Activated T-helper 9 cell treated with anti-CD3 and anti-CD28 coated beads, Interleukin-2, amount 50 U/mL, for 16 hours (primary cell): ENCODE measurements around the gene KLF9.

Source experiments
- DNase-seq: peaks from one replicate; pipeline ENCODE4 v3.0.0-alpha.2; 2020; ENCODE audit warnings: low read depth

The KLF9 gene

GRCh38 chr9:70422371-70423043, 8.1 kb upstream of the KLF9 start:
- no peak for DNase-seq

- peak; percentile 29 for DNase-seq
Observed at GRCh38 chr9:70421272-70422180, 7.1 kb upstream of the KLF9 start.

- peak; percentile 61 for DNase-seq
Observed at GRCh38 chr9:70420441-70421271, 6.2 kb upstream of the KLF9 start.

- peak; percentile 84 for DNase-seq
Observed at GRCh38 chr9:70419556-70420440, 5.3 kb upstream of the KLF9 start.

GRCh38 chr9:70418822-70419555, 4.5 kb upstream of the KLF9 start:
- DNase-seq: peak; percentile 83

- no peak for DNase-seq
Observed at GRCh38 chr9:70415476-70415875, 1.0 kb upstream of the KLF9 start.

- no peak for DNase-seq
Observed at GRCh38 chr9:70415041-70415440, 584 bp upstream of the KLF9 start.

GRCh38 chr9:70413464-70413798, 1.0 kb downstream of the KLF9 start:
- no peak for DNase-seq

GRCh38 chr9:70412832-70413463, 1.5 kb downstream of the KLF9 start:
- DNase-seq: peak; percentile 31

GRCh38 chr9:70411930-70412831, 2.3 kb downstream of the KLF9 start:
- peak; percentile 66 for DNase-seq

GRCh38 chr9:70411121-70411929, 3.1 kb downstream of the KLF9 start:
- DNase-seq: peak; percentile 28

- no peak for DNase-seq
Observed at GRCh38 chr9:70410368-70410767, 4.1 kb downstream of the KLF9 start.

- no peak for DNase-seq
Observed at GRCh38 chr9:70409800-70410199, 4.7 kb downstream of the KLF9 start.

- DNase-seq: no peak
Observed at GRCh38 chr9:70409280-70409679, 5.2 kb downstream of the KLF9 start.

GRCh38 chr9:70408393-70409040, 5.9 kb downstream of the KLF9 start:
- DNase-seq: no peak

GRCh38 chr9:70407081-70407503, 7.4 kb downstream of the KLF9 start:
- no peak for DNase-seq

GRCh38 chr9:70406434-70406862, 8.0 kb downstream of the KLF9 start:
- DNase-seq: no peak
